Activated CD8-positive, alpha-beta T cell treated with anti-CD3 and anti-CD28 coated beads for 36 hours (primary cell): ENCODE data around the gene CNOT9. TPM values are rescaled to one million over a fixed set of nuclear protein-coding genes. Genes with fewer than 3 reads are reported as not detected.
"Not testable (repeated sequence)": the region's sequence is repeated elsewhere in the genome, so short reads cannot be mapped to it uniquely, and the experiment has no call there.

Experiments
- ATAC-seq: fragments of 200-7000 bp; cut with Tn5 transposase; one replicate; pipeline ENCODE4 v1.10.0; 2021; ENCODE audit warnings: mild to moderate bottlenecking, moderate library complexity
- CTCF ChIA-PET: fragments of 350-600 bp; sonication (Branson Sonifier 250); formaldehyde crosslinking; loops from one replicate; lab custom pipeline; 2021; ENCODE audit warnings: antibody characterized with exemption; lab: Charles Lee
- POLR2A ChIA-PET: fragments of 350-600 bp; sonication (Branson Sonifier 250); formaldehyde crosslinking; loops from one replicate; lab custom pipeline; 2021; ENCODE audit warnings: antibody characterized with exemption; lab: Charles Lee
- DNase-seq: peaks from one replicate; pipeline ENCODE4 v3.0.0-alpha.2; 2020
- H3K27ac Mint-ChIP-seq: one replicate; pipeline ENCODE4 v1.8.0; 2021; ENCODE audit warnings: mild to moderate bottlenecking, mixed read lengths
- H3K27me3 Mint-ChIP-seq: one replicate; pipeline ENCODE4 v1.8.0; 2021; ENCODE audit warnings: mixed read lengths
- H3K36me3 Mint-ChIP-seq: one replicate; pipeline ENCODE4 v1.8.0; 2021; ENCODE audit warnings: low read depth, mixed read lengths
- H3K4me1 Mint-ChIP-seq: one replicate; pipeline ENCODE4 v1.8.0; 2021; ENCODE audit warnings: low read depth, mixed read lengths
- H3K4me3 Mint-ChIP-seq: one replicate; pipeline ENCODE4 v1.8.0; 2021; ENCODE audit warnings: mild to moderate bottlenecking, moderate library complexity, mixed read lengths
- H3K9me3 Mint-ChIP-seq: one replicate; pipeline ENCODE4 v1.8.0; 2021; ENCODE audit warnings: mixed read lengths
- intact Hi-C: fragments of 100-400 bp; cut with micrococcal nuclease; formaldehyde crosslinking; loops from one replicate; pipeline ENCODE4 v1.10.0; 2022
- total RNA-seq, 2 experiments: library from RNA; stranded (reverse); gene quantifications; one replicate each; pipeline ENCODE4 v1.2.3, GENCODE V29; 2021
- TF ChIP-seq, protein P1 (sequence below): fragments of 200-600 bp; IDR thresholded peaks from one replicate; pipeline ENCODE4 v1.8.0; 2022; ENCODE audit warnings: antibody characterized with exemption, mild to moderate bottlenecking

The CNOT9 gene
- total RNA-seq, 2 experiments from 2014 or later = 106 to 119 TPM

DNA sequence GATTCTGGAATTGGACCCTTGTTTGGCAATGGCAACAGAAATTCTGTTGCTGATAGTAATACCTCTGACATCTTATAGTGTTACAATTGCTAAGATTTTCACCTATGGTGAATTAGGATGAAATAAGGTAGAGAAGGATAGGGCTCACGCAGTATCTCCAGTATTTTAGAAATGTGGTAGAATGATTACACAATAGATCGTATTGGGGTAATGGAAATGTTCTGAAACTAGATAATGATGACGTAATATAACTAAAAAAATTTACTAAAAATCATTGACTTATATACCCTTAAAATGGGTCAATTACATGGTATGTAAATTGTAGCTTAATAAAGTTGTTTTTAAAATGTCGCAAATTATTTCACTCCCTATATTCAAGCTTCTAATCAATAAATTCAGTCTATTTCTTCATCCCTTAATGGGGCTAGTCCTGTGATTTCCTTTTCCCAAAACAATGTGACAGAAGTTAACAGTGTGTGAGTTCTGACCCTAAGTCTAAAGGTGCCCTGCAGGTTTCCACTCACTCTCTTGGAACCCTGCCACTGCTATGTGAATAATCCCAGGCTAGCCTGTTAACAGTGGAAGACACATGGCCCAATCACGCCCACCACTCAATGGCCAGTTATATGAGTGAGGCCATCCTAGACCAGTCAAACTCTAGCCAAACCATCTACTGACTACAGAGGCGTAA lies 31.7 kb upstream of the CNOT9 start:
- DNase-seq (no peak), ATAC-seq (no peak)
- ChIA-PET POLR2A (interaction anchor here (1.5 kb wide), 1 partner anchor 11 kb away, joined by 3 read pairs; no protein-coding TSS in a partner anchor), CTCF (no interaction called here)
- no peaks in the 10 kb centered on the region for H3K4me1 Mint-ChIP-seq
- no peak overlapping the region for H3K4me3 Mint-ChIP-seq
- H3K9me3 Mint-ChIP-seq = no peaks in the 10 kb centered on the region
- H3K36me3 Mint-ChIP-seq = peaks cover 41% of the 10 kb centered on the region
- H3K27me3 Mint-ChIP-seq = no peaks in the 10 kb centered on the region
- H3K27ac Mint-ChIP-seq = no peak overlapping the region
- TF ChIP-seq, protein P1, sequence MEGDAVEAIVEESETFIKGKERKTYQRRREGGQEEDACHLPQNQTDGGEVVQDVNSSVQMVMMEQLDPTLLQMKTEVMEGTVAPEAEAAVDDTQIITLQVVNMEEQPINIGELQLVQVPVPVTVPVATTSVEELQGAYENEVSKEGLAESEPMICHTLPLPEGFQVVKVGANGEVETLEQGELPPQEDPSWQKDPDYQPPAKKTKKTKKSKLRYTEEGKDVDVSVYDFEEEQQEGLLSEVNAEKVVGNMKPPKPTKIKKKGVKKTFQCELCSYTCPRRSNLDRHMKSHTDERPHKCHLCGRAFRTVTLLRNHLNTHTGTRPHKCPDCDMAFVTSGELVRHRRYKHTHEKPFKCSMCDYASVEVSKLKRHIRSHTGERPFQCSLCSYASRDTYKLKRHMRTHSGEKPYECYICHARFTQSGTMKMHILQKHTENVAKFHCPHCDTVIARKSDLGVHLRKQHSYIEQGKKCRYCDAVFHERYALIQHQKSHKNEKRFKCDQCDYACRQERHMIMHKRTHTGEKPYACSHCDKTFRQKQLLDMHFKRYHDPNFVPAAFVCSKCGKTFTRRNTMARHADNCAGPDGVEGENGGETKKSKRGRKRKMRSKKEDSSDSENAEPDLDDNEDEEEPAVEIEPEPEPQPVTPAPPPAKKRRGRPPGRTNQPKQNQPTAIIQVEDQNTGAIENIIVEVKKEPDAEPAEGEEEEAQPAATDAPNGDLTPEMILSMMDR = no peak
- intact Hi-C loops = no loop called here

DNA sequence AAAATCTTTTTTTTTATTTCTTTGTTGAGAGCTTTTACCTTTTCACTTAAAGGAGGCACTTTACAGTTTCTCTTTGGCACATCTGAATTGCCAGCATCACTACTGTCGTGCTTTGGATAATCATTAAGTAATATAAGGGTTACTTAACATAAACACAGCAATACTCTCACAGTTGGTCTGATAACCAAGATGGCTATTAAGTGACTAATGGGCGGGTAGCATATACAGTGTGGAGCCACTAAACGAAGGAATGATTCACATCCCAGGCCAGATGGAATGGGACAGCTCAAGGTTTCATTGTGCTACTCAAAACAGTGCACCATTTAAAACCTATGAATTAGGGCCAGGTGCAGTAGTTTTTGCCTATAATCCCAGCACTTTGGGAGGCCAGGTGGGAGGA lies 28.6 kb upstream of the CNOT9 start:
- intact Hi-C loops = no loop called here
- H3K27me3 Mint-ChIP-seq = no peaks in the 10 kb centered on the region
- TF ChIP-seq, protein P1 = no peak
- POLR2A ChIA-PET = no interaction called here
- ATAC-seq (no peak), DNase-seq (no peak)
- no peak overlapping the region for H3K27ac Mint-ChIP-seq
- H3K4me1 Mint-ChIP-seq = no peaks in the 10 kb centered on the region
- CTCF ChIA-PET = no interaction called here
- H3K4me3 Mint-ChIP-seq = no peak overlapping the region
- H3K36me3 Mint-ChIP-seq = peaks cover 43% of the 10 kb centered on the region
- H3K9me3 Mint-ChIP-seq = no peaks in the 10 kb centered on the region

DNA sequence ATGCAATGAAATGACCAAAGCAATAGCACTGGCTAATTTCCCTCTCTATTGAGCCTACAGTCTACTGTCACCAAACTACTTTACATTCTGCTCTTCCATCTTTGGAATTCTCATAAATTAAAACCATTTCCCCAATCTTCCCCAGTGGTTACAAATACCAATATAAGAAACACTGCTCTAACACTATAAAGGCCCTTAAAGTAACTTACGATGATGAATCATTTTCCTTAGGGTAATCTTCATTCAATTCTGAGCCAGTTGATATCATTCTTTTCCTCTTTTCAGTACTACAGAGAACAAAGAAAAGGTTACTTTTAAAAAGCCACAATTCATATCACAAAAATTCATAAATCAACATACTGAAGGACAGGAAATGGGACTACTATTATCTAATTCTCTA lies 22.6 kb upstream of the CNOT9 start:
- Mint-ChIP-seq H3K36me3 (peaks cover 57% of the 10 kb centered on the region), H3K9me3 (no peaks in the 10 kb centered on the region), H3K27me3 (no peaks in the 10 kb centered on the region), H3K4me1 (peaks cover 7% of the 10 kb centered on the region), H3K27ac (no peak overlapping the region), H3K4me3 (no peak overlapping the region)
- ChIA-PET CTCF (no interaction called here), POLR2A (no interaction called here)
- DNase-seq = no peak
- TF ChIP-seq, protein P1 = no peak
- intact Hi-C loops = no loop called here
- no peak for ATAC-seq

DNA sequence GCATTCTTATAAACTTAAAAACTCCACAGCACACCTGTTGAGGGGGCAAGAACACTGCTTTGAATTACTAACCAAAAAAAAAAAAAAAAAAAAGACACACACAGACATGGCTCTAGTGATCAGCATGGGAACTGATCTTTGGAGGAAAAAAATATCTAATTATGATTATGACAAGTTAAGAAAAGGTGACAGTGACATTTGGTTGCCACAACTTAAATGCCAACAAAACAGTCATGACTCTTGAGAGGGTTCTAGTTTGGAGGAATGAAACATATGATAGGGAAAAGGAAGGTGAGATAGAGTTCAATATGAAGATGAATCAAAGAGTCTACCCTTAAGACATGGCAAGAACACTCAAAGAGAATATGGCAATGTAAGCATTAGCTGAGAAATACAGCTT lies 21.1 kb upstream of the CNOT9 start:
- ChIA-PET POLR2A (interaction anchor here (0.9 kb wide), 1 partner anchor 111 kb away, joined by 3 read pairs; the partner anchor contains the start of gene ZNF142), CTCF (interaction anchor here (1.1 kb wide), 1 partner anchor 23 kb away, joined by 3 read pairs; no protein-coding TSS in a partner anchor)
- H3K4me3 Mint-ChIP-seq = no peak overlapping the region
- no peaks in the 10 kb centered on the region for H3K9me3 Mint-ChIP-seq
- peak; percentile 30 for ATAC-seq
- H3K36me3 Mint-ChIP-seq = peaks cover 56% of the 10 kb centered on the region
- intact Hi-C loops = no loop called here
- H3K27ac Mint-ChIP-seq = peak overlapping the region; percentile 32
- no peaks in the 10 kb centered on the region for H3K27me3 Mint-ChIP-seq
- TF ChIP-seq, protein P1 = no peak
- no peak for DNase-seq
- peaks cover 10% of the 10 kb centered on the region for H3K4me1 Mint-ChIP-seq

DNA sequence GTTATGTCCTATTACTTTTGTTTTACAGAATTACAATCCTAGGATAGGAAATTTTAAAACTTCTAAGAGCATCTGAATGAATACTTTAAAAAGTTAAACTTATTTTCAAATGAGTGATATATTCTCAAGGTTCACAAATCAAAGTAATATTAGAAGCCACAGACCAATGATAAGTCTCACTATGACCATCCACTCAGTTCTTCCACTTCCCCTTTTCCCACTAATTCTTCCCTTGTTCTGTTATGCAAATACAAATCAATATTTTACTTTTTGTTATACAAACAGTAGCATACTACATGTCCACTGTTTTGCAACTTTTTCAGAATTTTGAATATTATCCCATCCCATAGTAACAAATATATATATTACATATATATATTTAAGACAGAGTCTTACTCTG lies 20.7 kb upstream of the CNOT9 start:
- Mint-ChIP-seq H3K4me3 (no peak overlapping the region), H3K36me3 (peaks cover 58% of the 10 kb centered on the region), H3K27me3 (no peaks in the 10 kb centered on the region), H3K9me3 (no peaks in the 10 kb centered on the region), H3K27ac (no peak overlapping the region), H3K4me1 (peaks cover 11% of the 10 kb centered on the region)
- TF ChIP-seq, protein P1 = no peak
- intact Hi-C loops = no loop called here
- ATAC-seq (no peak), DNase-seq (no peak)
- POLR2A ChIA-PET = interaction anchor here (0.9 kb wide), 1 partner anchor 111 kb away, joined by 3 read pairs; the partner anchor contains the start of gene ZNF142
- CTCF ChIA-PET = interaction anchor here (1.1 kb wide), 1 partner anchor 22 kb away, joined by 3 read pairs; no protein-coding TSS in a partner anchor

DNA sequence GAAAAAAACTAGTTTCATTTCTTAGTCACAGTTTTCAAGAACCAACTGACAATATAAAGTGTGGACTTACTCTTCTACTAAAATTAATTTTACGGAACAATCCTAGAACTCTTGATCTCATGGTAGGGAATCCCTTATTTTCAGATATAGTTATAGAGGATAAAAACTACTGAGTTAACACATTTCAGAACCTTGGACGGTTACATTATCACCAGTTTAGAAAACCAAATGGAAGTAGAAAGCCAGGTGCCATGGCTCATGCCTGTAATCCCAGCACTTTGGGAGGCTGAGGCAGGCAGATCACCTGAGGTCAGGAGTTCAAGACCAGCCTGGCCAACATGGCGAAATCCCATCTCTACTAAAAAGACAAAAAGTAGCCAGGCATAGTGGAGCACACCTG lies 14.4 kb upstream of the CNOT9 start:
- CTCF ChIA-PET, DNase-seq, H3K4me3 Mint-ChIP-seq, ATAC-seq, H3K27ac Mint-ChIP-seq, H3K9me3 Mint-ChIP-seq, POLR2A ChIA-PET, H3K27me3 Mint-ChIP-seq, intact Hi-C loops: not testable (repeated sequence)
- H3K4me1 Mint-ChIP-seq = peaks cover 19% of the 10 kb centered on the region
- H3K36me3 Mint-ChIP-seq = peaks cover 50% of the 10 kb centered on the region
